ENCODE measurements around the gene IGF2BP1. TPM values are rescaled to one million over a fixed set of nuclear protein-coding genes. Genes with fewer than 3 reads are reported as not detected.
A peak's percentile ranks its signal among the peaks of the same experiment; 100 is the strongest.

IGF2BP1 gene
- total RNA-seq, 1 experiment from 2014 or later: 434 TPM

DNA sequence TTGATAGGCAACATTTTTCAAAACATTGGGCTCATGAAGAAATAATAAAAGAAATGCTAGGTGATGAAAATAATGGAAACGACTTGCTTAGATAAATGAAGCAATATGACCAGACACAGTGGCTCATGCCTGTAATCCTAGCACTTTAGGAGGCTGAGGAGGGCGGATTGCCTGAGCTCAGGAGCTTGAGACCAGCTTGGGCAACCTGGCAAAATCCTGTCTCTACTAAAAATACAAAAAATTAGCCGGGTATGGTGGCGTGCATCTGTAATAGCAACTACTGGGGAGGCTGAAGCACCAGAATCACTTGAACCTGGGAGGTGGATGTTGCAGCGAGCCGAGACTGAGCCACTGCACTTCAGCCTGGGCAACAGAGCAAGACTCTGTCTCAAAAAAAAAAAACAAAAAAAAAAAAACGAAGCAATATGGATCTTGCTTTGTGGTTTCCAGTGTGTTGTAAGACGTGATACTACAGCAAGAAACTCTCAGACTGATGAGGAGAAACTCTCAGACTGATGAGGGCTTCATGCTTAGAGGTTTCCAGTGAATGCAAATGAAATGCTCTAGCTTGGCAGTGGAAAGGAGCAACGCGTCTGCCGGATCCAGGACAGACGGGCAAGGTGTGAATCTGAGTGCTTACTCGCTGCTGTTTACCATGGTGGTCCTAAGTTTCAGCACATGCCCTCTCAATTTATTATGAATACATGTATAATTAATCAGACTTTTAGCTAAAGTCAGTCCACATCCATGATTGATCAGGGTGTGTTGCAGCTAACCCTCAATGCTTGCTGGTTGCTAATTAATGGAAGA, 11.5 kb upstream of the IGF2BP1 start:
- H2BK120ac ChIP-seq (ENCODE audit: low read depth, low read length, poor library complexity, severe bottlenecking): no peak overlapping the region
- H4K91ac ChIP-seq (ENCODE audit: insufficient read length, low read depth, low read length): no peak overlapping the region
- no peak overlapping the region for H2BK20ac ChIP-seq (ENCODE audit: low read depth, low read length, poor library complexity, severe bottlenecking)
- no peak overlapping the region for H3K9ac ChIP-seq (ENCODE audit: extremely low read depth, insufficient read length, low read length)
- H3K4ac ChIP-seq (ENCODE audit: low read depth, low read length): no peak overlapping the region
- no peak overlapping the region for H3K4me2 ChIP-seq (ENCODE audit: insufficient read depth, insufficient read length, low read length)
- H3K4me3 Mint-ChIP-seq: no peak overlapping the region
- H3K79me2 ChIP-seq (ENCODE audit: insufficient read depth, low read length): no peaks in the 10 kb centered on the region
- H2AK5ac ChIP-seq (ENCODE audit: insufficient read length, low read length): no peak overlapping the region
- no peaks in the 10 kb centered on the region; a peak in 2 of 5 replicates for H3K9me3 Mint-ChIP-seq
- H3T11ph ChIP-seq (ENCODE audit: low read length): no peak overlapping the region
- no peaks in the 10 kb centered on the region for H4K20me1 ChIP-seq (ENCODE audit: control insufficient read depth, insufficient read depth, insufficient read length)
- no peak overlapping the region for H3K18ac ChIP-seq (ENCODE audit: insufficient read length, low read depth, low read length)
- H2AFZ ChIP-seq (ENCODE audit: low read length): no peak overlapping the region
- H3K4me1 ChIP-seq (ENCODE audit: insufficient read depth, low read length): 0 out of 2 replicates have a peak, but pooled peaks cover 2% of the 10 kb centered on the region
- no peak overlapping the region for H3K27ac ChIP-seq (ENCODE audit: insufficient read length, low read depth, low read length)
- no peak overlapping the region for H4K8ac ChIP-seq (replicated peaks; ENCODE audit: insufficient read length, low read depth, low read length)
- no peaks in the 10 kb centered on the region for H3K23me2 ChIP-seq (ENCODE audit: insufficient read length, low read depth, low read length, poor library complexity, severe bottlenecking)
- no peaks in the 10 kb centered on the region for H3K36me3 Mint-ChIP-seq (ENCODE audit: insufficient read depth in 1 of 3, low read depth in 3 of 3)
- H2BK12ac ChIP-seq (ENCODE audit: insufficient read length, low read depth, low read length): peak overlapping the region; percentile 73
- no peak overlapping the region for H3K27ac Mint-ChIP-seq
- TF ChIP-seq, protein P1, sequence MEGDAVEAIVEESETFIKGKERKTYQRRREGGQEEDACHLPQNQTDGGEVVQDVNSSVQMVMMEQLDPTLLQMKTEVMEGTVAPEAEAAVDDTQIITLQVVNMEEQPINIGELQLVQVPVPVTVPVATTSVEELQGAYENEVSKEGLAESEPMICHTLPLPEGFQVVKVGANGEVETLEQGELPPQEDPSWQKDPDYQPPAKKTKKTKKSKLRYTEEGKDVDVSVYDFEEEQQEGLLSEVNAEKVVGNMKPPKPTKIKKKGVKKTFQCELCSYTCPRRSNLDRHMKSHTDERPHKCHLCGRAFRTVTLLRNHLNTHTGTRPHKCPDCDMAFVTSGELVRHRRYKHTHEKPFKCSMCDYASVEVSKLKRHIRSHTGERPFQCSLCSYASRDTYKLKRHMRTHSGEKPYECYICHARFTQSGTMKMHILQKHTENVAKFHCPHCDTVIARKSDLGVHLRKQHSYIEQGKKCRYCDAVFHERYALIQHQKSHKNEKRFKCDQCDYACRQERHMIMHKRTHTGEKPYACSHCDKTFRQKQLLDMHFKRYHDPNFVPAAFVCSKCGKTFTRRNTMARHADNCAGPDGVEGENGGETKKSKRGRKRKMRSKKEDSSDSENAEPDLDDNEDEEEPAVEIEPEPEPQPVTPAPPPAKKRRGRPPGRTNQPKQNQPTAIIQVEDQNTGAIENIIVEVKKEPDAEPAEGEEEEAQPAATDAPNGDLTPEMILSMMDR (conservative IDR thresholded peaks at IDR 0.05): no peak
- H2BK5ac ChIP-seq (ENCODE audit: insufficient read length, low read length): no peak overlapping the region
- H2BK15ac ChIP-seq (ENCODE audit: low read depth, low read length): no peak overlapping the region
- no peak overlapping the region for H3K14ac ChIP-seq (ENCODE audit: insufficient read depth, low read length)
- H3K79me1 ChIP-seq (ENCODE audit: insufficient read depth, low read depth, low read length, poor library complexity, severe bottlenecking): no peaks in the 10 kb centered on the region
- H3K27me3 Mint-ChIP-seq (ENCODE audit: low read depth): no peaks in the 10 kb centered on the region
- H3K9me3 ChIP-seq (ENCODE audit: control insufficient read depth, low read depth, low read length): no peaks in the 10 kb centered on the region
- no peaks in the 10 kb centered on the region for H3K27me3 ChIP-seq (ENCODE audit: insufficient read depth, low read length)
- no peak overlapping the region for H4K5ac ChIP-seq (ENCODE audit: insufficient read length, low read depth, low read length)
- H3K23ac ChIP-seq (ENCODE audit: insufficient read length, low read depth, low read length): no peak overlapping the region
- no CpG with 5 or more reads among the region's 13 CpGs for WGBS (ENCODE audit: extremely low coverage, insufficient read length, low lambda C conversion rate)
- peak; percentile 24 for DNase-seq
- peaks cover 8% of the 10 kb centered on the region in 2 experiments for H3K4me1 Mint-ChIP-seq
- no peak overlapping the region for H3K56ac ChIP-seq (ENCODE audit: insufficient read length, low read depth, low read length)

Measured in H9 (cell line).